Stomach smooth muscle (tissue), 2 donors: ENCODE measurements around the gene TEKT4.
"Not testable (repeated sequence)": the region's sequence is repeated elsewhere in the genome, so short reads cannot be mapped to it uniquely, and the experiment has no call there.

Experiments
- H3K27ac ChIP-seq: one replicate; pipeline ENCODE4 v1.7.0; 2013; ENCODE audit warnings: mild to moderate bottlenecking, low read length, inconsistent platforms
- H3K27me3 ChIP-seq, 2 donors: one replicate each; pipeline ENCODE4 v1.7.0; 2013; ENCODE audit warnings: low read length in 2 of 2; ENCODE audit not compliant: insufficient read depth in 2 of 2, control insufficient read depth in 1 of 2
- H3K36me3 ChIP-seq, 2 donors: one replicate each; pipeline ENCODE4 v1.7.0; 2013; ENCODE audit warnings: low read length in 2 of 2; ENCODE audit not compliant: control insufficient read depth in 2 of 2, insufficient read depth in 2 of 2
- H3K4me1 ChIP-seq: one replicate; pipeline ENCODE4 v1.7.0; 2013; ENCODE audit warnings: low read length; ENCODE audit not compliant: control insufficient read depth, insufficient read depth
- H3K4me3 ChIP-seq, 2 donors: one replicate each; pipeline ENCODE4 v1.7.0; 2013; ENCODE audit warnings: low read length in 2 of 2
- H3K9ac ChIP-seq, 2 donors: one replicate each; pipeline ENCODE4 v1.7.0; 2013; ENCODE audit warnings: low read length in 2 of 2, mild to moderate bottlenecking in 1 of 2
- H3K9me3 ChIP-seq, 2 donors: one replicate each; pipeline ENCODE4 v1.7.0; 2013; ENCODE audit warnings: low read length in 2 of 2; ENCODE audit not compliant: control insufficient read depth in 2 of 2
- donor health status: healthy.
- donor health status: Pancreatic carcinoma.

TEKT4 gene

DNA sequence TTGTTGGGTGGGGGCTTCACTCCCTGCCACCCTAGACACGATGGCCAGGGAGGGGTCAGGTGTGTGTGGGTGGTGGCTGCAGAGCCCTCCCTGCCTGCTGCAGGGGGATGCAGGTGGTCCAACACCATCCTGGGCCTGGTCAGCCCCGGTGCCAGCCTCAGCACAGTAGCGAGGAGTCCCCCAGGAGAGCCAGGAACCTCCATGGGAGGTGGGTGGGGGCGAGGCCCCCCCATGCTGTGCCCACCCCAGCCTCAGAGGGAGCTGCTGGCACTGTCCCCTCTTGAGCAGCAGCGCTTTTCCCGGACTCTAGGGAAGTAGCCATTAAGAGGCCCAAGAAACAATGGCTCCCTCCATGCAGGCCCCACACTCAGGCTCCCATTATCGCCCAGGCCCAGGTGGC is 7.3 kb downstream of the TEKT4 start:
- H3K27me3 ChIP-seq: not testable (repeated sequence)

DNA sequence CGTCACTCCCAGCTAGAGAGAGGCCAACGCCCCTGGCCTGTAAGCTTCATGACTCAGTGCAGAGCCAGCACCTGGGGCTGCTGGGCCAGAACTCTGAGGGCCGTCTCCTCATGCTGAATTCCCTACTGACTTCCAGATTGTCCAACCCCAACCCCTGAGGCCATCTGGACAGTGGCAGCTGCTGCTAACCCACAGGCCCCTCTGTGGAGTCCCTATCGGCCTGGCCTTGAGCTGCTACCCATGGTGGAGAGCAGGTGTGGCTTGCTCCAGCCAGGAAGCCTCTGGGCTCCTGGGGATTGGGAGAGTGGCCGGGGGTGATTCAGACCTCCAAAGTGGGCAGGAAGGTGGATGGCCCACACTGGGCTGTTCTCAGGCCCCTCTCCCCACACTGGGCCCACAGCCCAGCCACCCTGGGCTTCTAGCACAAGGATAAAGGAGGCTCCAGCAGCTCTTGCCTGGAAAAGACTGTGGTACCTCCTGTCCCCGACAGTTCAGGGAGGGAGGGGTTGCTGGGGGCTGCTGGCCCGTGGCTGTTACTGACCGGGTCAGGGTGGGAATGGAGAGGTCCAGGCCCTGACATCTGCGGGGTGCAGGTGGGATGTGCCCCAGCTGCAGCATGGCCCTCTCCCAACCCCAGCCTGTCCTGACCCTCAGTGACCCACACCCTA is 8.2 kb downstream of the TEKT4 start:
- no peaks in the 10 kb centered on the region for H3K36me3 ChIP-seq
- H3K27ac ChIP-seq: no peak overlapping the region
- H3K9me3 ChIP-seq: no peaks in the 10 kb centered on the region
- H3K4me3 ChIP-seq: no peak overlapping the region
- peaks cover 0 to 2% of the 10 kb centered on the region in 2 donors for H3K27me3 ChIP-seq
- H3K9ac ChIP-seq: no peak overlapping the region
- H3K4me1 ChIP-seq: no peaks in the 10 kb centered on the region

More for the DNA sequence above, 7.3 kb downstream of the TEKT4 start:
- not testable (repeated sequence) for H3K4me3 ChIP-seq, H3K4me1 ChIP-seq, H3K27ac ChIP-seq, H3K9me3 ChIP-seq, H3K9ac ChIP-seq, H3K36me3 ChIP-seq

DNA sequence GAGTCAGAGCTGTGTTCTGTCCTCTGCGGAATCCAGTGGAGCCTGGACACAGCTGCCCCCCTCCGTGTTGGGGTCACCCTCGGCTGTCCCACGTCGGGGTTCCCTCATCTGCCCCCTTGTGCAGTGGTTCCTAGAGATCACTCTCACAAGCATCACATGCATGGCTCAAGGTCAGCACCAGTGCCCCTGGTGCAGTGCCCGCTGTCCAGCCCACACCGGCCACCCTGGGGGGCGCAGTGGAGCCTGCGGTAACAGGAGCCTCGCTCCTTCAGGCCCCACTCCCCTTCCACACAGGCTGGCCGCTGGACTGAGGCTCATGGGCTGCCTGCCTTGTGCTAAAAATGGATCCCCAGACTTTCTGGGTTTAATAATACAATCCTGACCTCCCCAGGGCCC is 8.8 kb downstream of the TEKT4 start:
- Histone ChIP-seq H3K27ac (no peak overlapping the region), H3K36me3 (no peaks in the 10 kb centered on the region)

DNA sequence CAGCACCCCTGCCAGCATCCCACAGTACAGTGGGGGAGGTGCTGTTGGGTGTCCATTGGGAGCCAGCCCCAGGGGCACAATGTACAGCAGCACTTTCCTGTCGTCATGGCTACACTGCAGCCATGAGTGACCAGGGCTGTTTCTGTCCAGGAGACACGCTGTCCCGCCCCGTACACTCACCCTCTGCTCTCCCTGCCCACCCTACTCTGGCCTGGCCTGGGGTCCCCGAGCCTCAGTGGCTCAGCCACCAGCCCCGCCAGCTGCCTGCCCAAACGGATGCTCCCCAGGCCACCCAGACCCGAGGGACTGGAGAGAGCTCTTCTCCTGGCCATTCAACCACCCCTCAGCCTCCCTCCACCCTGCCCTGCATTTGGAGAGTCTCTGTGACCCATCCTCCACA is 9.3 kb downstream of the TEKT4 start:
- Histone ChIP-seq H3K4me1 (no peaks in the 10 kb centered on the region), H3K9ac (no peak overlapping the region)

More for the DNA sequence above, 8.8 kb downstream of the TEKT4 start:
- H3K4me3 ChIP-seq: no peak overlapping the region
- H3K9me3 ChIP-seq: no peaks in the 10 kb centered on the region
- H3K27me3 ChIP-seq: peaks cover 0 to 2% of the 10 kb centered on the region in 2 donors
- H3K4me1 ChIP-seq: no peaks in the 10 kb centered on the region
- H3K9ac ChIP-seq: no peak overlapping the region

DNA sequence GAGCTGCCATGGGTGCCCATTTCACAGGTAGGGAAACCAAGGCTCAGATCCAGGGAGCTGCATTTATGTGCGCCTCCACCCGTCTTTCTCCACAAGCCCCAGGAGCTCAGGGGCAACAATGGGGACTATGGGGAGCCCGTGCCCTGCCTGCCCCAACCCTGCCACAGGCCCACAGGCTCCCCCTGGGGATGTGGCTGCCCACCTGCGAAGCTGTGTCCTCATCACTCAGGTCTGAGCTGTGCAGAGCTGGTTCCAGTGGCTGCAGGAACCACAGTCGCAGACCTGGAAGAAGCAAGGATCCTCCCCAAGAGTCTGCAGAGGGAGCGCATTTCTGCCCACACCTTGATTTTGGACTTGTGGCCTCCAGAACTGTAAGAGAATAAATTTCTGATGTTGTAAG is 9.8 kb downstream of the TEKT4 start:
- no peak overlapping the region for H3K9ac ChIP-seq
- H3K4me1 ChIP-seq: no peaks in the 10 kb centered on the region
- no peaks in the 10 kb centered on the region for H3K27me3 ChIP-seq
- H3K9me3 ChIP-seq: no peaks in the 10 kb centered on the region
- no peak overlapping the region for H3K27ac ChIP-seq
- H3K4me3 ChIP-seq: no peak overlapping the region
- H3K36me3 ChIP-seq: no peaks in the 10 kb centered on the region

More for the DNA sequence above, 9.3 kb downstream of the TEKT4 start:
- H3K9me3 ChIP-seq: no peaks in the 10 kb centered on the region
- no peak overlapping the region for H3K27ac ChIP-seq
- no peak overlapping the region for H3K4me3 ChIP-seq
- no peaks in the 10 kb centered on the region for H3K36me3 ChIP-seq
- H3K27me3 ChIP-seq: no peaks in the 10 kb centered on the region

- H3K9ac ChIP-seq: no peak overlapping the region
- no peak overlapping the region for H3K27ac ChIP-seq
- no peak overlapping the region for H3K4me3 ChIP-seq
- H3K36me3 ChIP-seq: no peaks in the 10 kb centered on the region
- H3K9me3 ChIP-seq: no peaks in the 10 kb centered on the region
- H3K4me1 ChIP-seq: no peaks in the 10 kb centered on the region
- no peaks in the 10 kb centered on the region for H3K27me3 ChIP-seq
Measured at GRCh38 chr2:94890234-94890633, 19.0 kb downstream of the TEKT4 start.

GRCh38 chr2:94895273-94895672 is 24.0 kb downstream of the TEKT4 start:
- H3K4me3 ChIP-seq, H3K27ac ChIP-seq, H3K9ac ChIP-seq, H3K36me3 ChIP-seq, H3K9me3 ChIP-seq, H3K4me1 ChIP-seq, H3K27me3 ChIP-seq: not testable (repeated sequence)

- H3K36me3 ChIP-seq, H3K27ac ChIP-seq, H3K27me3 ChIP-seq, H3K9ac ChIP-seq, H3K4me3 ChIP-seq, H3K4me1 ChIP-seq, H3K9me3 ChIP-seq: not testable (repeated sequence)
Measured at GRCh38 chr2:94906976-94907375, 35.7 kb downstream of the TEKT4 start.

DNA sequence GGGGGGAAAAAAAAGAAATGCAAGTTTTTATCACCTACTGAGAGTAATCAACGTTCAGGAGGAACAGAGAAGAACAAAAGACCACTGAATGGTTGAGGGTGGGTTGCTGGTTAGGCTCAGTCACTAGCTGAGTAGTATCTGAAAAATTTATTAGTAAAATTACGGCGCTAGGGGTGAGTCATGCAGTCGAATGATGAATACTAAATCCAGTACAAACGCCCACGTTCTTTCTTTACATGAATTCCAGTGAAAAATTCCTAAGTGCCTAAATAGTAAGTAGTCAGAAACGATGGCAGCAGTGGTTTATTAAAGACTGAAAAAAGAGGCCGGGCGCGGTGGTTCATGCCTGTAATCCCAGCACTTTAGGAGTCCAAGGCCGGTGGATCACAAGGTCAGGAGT is 52.0 kb downstream of the TEKT4 start:
- Histone ChIP-seq H3K27ac (no peak overlapping the region), H3K4me1 (no peaks in the 10 kb centered on the region), H3K27me3 (no peaks in the 10 kb centered on the region), H3K9ac (no peak overlapping the region), H3K4me3 (no peak overlapping the region), H3K9me3 (peaks cover 0 to 2% of the 10 kb centered on the region in 2 donors), H3K36me3 (no peaks in the 10 kb centered on the region)

DNA sequence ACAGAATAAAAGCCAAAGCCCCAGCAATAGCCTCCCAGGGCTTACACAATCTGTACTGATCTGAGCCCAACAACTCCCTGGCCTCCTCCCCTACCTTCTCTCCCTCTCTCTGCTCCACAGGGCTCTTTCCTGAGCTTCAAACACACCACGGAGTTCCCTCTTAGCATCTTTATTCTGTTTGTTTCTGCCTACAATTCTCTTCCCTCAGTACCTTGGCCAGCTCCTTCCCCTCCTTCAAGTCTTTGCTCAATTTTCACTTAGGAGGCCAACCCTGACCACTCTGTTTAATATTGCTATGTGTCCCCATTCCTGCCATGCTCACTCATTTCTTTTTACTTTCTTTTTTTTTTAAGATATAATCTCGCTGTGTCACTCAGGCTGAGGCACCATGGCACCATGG is 53.8 kb downstream of the TEKT4 start:
- not testable (repeated sequence) for H3K9me3 ChIP-seq, H3K27ac ChIP-seq, H3K4me3 ChIP-seq, H3K27me3 ChIP-seq, H3K4me1 ChIP-seq, H3K9ac ChIP-seq, H3K36me3 ChIP-seq
